OCI-M2 (cell line): ENCODE data around the gene OR10H2.
"Not testable (repeated sequence)": the region's sequence is repeated elsewhere in the genome, so short reads cannot be mapped to it uniquely, and the experiment has no call there.

Experiments used
- DNase-seq: peaks from one replicate; lab custom pipeline; 2025; ENCODE audit not compliant: unreplicated experiment; lab: John Stamatoyannopoulos, UW

Gene OR10H2

DNA sequence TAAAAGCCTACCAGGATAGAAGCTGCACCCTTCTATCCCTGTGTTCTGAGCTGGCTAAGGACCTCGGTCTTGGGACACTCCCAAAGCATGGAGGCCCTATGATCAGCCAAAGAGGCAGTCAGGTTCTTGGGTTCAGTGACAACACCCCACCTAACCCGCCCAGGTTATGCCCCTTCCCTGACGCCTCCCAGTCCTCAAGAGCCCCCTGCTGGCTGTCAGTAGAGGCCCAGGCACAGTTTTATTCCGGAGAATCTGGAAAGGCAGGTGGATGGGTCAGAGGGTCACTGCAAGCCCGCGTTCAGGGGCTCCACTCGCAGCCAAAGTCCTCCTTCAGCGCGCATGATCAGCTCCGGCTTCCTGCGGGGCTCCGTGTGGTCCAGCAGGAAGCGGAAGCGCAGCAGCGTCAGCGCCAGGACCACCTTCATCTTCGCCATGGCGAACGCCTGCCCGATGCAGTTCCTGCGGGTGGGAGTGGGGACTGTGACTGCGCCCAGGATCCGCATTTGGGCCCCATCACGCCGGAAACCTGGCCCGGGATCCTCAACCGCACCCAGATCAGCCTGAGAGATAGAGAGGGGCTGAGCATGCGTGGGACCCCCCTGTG, 32.2 kb downstream of the OR10H2 start:
- no peak for DNase-seq

DNA sequence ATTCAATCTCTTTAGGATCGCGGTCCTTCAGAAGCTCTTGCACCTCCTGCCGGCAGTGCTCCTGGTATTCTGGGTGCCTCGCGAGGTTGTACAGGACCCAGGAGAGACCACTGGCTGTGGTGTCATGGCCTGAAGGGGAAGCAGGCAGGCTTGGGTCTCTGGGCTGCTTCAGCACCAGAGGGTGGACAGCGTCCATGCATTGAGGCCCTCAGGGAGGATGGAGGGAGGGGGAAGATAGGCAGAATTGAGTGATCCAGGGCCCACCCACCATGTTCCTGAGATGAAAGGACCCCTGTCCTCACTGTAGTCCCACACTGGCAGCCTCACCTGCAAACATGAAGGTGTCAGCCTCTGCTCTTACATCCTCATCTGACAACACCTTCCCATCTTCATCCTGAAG, 41.8 kb downstream of the OR10H2 start:
- no peak for DNase-seq

GRCh38 chr19:15774159-15774558, 46.3 kb downstream of the OR10H2 start:
- not testable (repeated sequence) for DNase-seq

- no peak for DNase-seq
Measured at GRCh38 chr19:15775249-15775648, 47.4 kb downstream of the OR10H2 start.

DNA sequence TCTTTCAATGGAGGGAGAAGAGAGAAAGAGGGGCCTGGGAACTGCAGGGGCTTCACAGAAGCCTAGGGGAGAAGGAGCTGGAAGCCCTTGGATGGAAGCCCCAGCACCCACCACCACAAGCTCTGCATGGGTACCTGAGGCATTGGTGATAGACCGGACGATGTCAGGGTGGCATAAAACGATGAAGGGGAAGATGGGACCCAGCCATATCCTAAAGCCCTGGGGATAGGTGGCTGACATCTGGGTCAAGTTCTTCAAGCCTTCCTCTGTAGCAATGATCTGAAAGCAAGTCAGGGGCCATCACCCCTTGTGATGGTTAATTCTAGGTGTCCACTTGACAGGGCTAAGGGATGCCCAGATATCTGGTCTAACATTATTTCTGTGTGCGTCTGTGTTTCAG, 48.4 kb downstream of the OR10H2 start:
- DNase-seq, result no peak

DNA sequence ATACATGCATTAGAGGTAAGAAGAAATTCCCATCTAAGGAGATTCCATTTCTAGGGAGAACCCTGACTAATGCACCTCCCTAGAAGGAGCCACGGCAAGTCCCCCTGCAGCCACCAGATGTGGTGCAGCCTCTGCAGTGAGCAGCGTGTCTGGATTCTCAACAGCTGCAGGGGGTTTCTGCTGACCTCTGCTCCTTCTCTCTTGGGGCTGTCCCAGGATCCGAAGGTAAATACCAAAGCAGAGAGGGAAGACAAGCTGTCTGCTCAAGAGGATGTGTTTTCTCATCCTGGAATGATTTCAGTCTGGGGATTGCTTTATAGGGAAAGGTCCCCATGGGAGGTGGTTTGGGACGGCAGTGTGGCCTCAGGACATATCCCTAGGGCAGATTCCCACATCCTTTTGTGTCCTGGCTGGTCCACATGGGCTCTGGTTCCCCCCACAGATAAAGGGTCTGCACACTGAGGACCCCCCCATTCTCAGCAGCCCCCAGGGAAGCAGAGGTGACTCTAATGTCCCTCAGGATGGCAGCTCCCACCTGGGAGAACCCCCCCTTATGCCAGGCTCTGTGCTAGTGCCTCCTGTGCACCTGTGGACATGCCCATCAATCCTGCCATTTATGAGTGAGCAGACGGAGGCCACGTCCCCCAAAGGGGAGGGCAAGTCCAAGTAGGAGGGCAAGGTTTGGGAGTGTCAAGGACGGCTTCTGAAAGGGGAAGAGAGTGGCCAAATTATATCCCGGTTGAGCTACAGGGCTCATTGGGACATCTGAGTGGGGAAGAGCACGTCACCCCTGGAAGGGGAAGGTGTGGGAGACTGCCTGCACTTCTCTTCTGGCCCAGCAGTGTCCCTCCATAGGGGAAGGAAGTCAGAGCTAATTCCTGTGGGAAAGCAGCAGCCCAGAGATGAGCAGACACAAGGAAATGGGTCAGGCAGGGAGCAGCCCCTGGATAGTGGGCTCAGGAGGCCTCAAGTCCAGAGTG, 49.5 kb downstream of the OR10H2 start:
- DNase-seq, result no peak
